ENCODE data around the gene SLC13A5. TPM values are rescaled to one million over a fixed set of nuclear protein-coding genes. Genes with fewer than 3 reads are reported as not detected.

SLC13A5 gene
- total and polyA plus RNA-seq, 5 donors from 2014 or later, result not detected

DNA sequence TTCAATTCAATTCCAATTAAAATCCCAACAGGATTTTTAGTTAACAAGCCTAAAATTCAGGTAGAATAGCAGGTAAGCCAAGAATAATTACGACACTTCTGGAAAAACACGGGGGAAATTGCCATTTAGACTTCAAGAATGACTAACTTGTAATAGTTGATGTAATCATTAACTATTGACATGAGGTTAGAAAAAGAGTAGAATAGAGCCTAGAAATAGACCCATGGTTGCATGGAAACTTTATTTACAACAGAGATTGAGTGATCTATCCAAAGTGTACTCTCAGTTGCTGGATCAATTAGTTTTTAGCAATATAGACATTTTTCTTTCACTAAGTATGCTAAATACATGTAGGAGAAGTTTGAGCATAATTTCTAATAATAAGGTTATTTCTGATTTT, 3.6 kb upstream of the SLC13A5 start:
- Mint-ChIP-seq H3K27ac (no peak overlapping the region), H3K9me3 (peaks cover 0 to 9% (median 0%) of the 10 kb centered on the region in 7 donors), H3K27me3 (peaks cover 40% of the 10 kb centered on the region), H3K4me3 (no peak overlapping the region), H3K4me1 (peaks cover 0 to 20% (median 5%) of the 10 kb centered on the region in 4 donors), H3K36me3 (no peaks in the 10 kb centered on the region)
- H3K4me3 ChIP-seq (ENCODE audit: low read depth, low read length), result no peak overlapping the region
- ATAC-seq (ENCODE audit: low read depth in 2 of 2), result no peak
- no peaks in the 10 kb centered on the region for H3K27me3 ChIP-seq (ENCODE audit: control insufficient read depth, insufficient read depth, low read length)
- no peak for DNase-seq
- no peaks in the 10 kb centered on the region for H3K36me3 ChIP-seq (ENCODE audit: control insufficient read depth, insufficient read depth, low read length)
- peaks cover 9% of the 10 kb centered on the region for H3K4me1 ChIP-seq (ENCODE audit: control insufficient read depth, insufficient read depth, low read length, poor library complexity, severe bottlenecking)
- no peaks in the 10 kb centered on the region for H3K9me3 ChIP-seq (ENCODE audit: control insufficient read depth in 2 of 2, low read length in 2 of 2)
- no peak overlapping the region for H3K27ac ChIP-seq (ENCODE audit: insufficient read depth, low read length, poor library complexity, severe bottlenecking)

DNA sequence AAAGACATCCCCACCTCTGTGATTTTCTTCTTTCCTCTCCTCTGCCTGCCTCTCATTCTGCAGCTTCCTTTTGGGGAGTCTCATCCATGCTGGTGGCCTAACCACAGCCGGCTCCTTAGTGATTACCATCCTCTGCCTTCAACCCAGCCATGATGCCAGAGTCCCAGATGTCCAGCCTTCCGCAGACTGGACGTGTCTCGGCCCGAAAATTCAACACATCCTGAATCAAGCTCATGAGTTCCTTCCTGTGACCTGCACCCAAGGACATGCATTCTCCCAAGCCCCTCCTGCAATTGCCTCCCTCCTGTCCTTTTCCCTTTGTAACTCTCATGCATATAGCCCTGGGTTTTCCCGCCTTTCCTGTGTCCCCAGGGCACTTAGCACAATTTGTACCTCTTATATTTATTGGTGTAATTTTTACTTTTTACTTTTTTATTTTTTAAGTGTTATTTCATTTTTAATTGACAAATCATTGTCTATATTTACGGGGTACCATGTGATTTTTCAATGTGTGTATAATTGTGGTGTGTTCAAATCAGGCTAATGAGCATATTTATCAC, 1.2 kb upstream of the SLC13A5 start:
- Mint-ChIP-seq H3K27me3 (peaks cover 38% of the 10 kb centered on the region), H3K27ac (no peak overlapping the region), H3K4me1 (peaks cover 0 to 20% (median 5%) of the 10 kb centered on the region in 4 donors), H3K36me3 (no peaks in the 10 kb centered on the region), H3K4me3 (peak overlapping the region in 1 of 4 donors; percentile 21), H3K9me3 (peaks cover 0 to 9% (median 0%) of the 10 kb centered on the region in 7 donors)
- no peaks in the 10 kb centered on the region for H3K27me3 ChIP-seq (ENCODE audit: control insufficient read depth, insufficient read depth, low read length)
- no peak for ATAC-seq (ENCODE audit: low read depth in 2 of 2)
- H3K9me3 ChIP-seq (ENCODE audit: control insufficient read depth in 2 of 2, low read length in 2 of 2), result no peaks in the 10 kb centered on the region
- H3K4me3 ChIP-seq (ENCODE audit: low read depth, low read length), result no peak overlapping the region
- H3K4me1 ChIP-seq (ENCODE audit: control insufficient read depth, insufficient read depth, low read length, poor library complexity, severe bottlenecking), result peaks cover 9% of the 10 kb centered on the region
- H3K27ac ChIP-seq (ENCODE audit: insufficient read depth, low read length, poor library complexity, severe bottlenecking), result no peak overlapping the region
- DNase-seq, result no peak
- H3K36me3 ChIP-seq (ENCODE audit: control insufficient read depth, insufficient read depth, low read length), result no peaks in the 10 kb centered on the region

DNA sequence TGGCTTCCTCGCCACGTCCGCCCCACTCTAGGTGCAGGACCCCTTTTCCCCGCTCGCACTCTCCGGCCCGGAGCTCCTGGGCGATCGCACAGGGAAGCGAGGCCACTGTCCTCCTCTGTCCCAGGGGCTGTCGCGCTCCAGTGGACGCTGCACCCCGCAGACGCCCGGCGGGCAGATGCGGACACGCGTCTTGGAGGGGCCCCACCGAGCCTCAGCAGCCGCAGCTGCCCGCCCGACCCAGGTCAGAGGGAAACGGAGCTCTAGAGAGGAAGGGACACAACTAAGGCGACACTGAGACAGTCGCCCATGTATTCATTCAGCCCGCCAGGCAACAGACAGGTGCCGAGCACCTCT, 726 bp upstream of the SLC13A5 start:
- Mint-ChIP-seq H3K27me3 (peaks cover 36% of the 10 kb centered on the region), H3K9me3 (peaks cover 0 to 9% (median 0%) of the 10 kb centered on the region in 7 donors), H3K27ac (no peak overlapping the region), H3K36me3 (no peaks in the 10 kb centered on the region), H3K4me1 (peaks cover 0 to 20% (median 5%) of the 10 kb centered on the region in 4 donors), H3K4me3 (peak overlapping the region in 1 of 4 donors; percentile 21)
- Histone ChIP-seq H3K4me3 (ENCODE audit: low read depth, low read length) (no peak overlapping the region), H3K4me1 (ENCODE audit: control insufficient read depth, insufficient read depth, low read length, poor library complexity, severe bottlenecking) (peaks cover 9% of the 10 kb centered on the region), H3K27ac (ENCODE audit: insufficient read depth, low read length, poor library complexity, severe bottlenecking) (no peak overlapping the region), H3K27me3 (ENCODE audit: control insufficient read depth, insufficient read depth, low read length) (no peaks in the 10 kb centered on the region), H3K36me3 (ENCODE audit: control insufficient read depth, insufficient read depth, low read length) (no peaks in the 10 kb centered on the region), H3K9me3 (ENCODE audit: control insufficient read depth in 2 of 2, low read length in 2 of 2) (no peaks in the 10 kb centered on the region)
- DNase-seq, result no peak
- no peak for ATAC-seq (ENCODE audit: low read depth in 2 of 2)

DNA sequence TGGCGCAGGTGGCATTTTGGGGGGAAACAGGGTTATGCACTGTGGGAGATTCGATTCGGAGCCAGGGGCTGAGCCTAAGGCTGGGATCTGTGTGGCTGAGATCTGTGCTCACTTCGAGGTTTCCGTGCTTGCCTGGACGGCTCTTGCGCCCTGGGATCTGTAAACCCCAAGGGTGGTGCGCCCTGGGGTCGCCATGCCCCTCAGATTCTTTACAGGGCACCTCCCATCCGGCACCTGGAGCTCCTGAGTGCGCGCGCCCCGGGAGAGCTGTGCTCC, 377 bp downstream of the SLC13A5 start:
- H3K4me3 ChIP-seq (ENCODE audit: low read depth, low read length), result no peak overlapping the region
- Mint-ChIP-seq H3K27ac (no peak overlapping the region), H3K9me3 (peaks cover 0 to 9% (median 0%) of the 10 kb centered on the region in 7 donors), H3K36me3 (no peaks in the 10 kb centered on the region), H3K27me3 (peaks cover 47% of the 10 kb centered on the region), H3K4me1 (peaks cover 0 to 20% (median 5%) of the 10 kb centered on the region in 4 donors), H3K4me3 (peak overlapping the region in 2 of 4 donors; percentile 29 to 72)
- H3K4me1 ChIP-seq (ENCODE audit: control insufficient read depth, insufficient read depth, low read length, poor library complexity, severe bottlenecking), result peaks cover 9% of the 10 kb centered on the region
- DNase-seq (no peak), ATAC-seq (ENCODE audit: low read depth in 2 of 2) (no peak)
- no peaks in the 10 kb centered on the region for H3K36me3 ChIP-seq (ENCODE audit: control insufficient read depth, insufficient read depth, low read length)
- H3K27ac ChIP-seq (ENCODE audit: insufficient read depth, low read length, poor library complexity, severe bottlenecking), result no peak overlapping the region
- H3K9me3 ChIP-seq (ENCODE audit: control insufficient read depth in 2 of 2, low read length in 2 of 2), result no peaks in the 10 kb centered on the region
- H3K27me3 ChIP-seq (ENCODE audit: control insufficient read depth, insufficient read depth, low read length), result no peaks in the 10 kb centered on the region

DNA sequence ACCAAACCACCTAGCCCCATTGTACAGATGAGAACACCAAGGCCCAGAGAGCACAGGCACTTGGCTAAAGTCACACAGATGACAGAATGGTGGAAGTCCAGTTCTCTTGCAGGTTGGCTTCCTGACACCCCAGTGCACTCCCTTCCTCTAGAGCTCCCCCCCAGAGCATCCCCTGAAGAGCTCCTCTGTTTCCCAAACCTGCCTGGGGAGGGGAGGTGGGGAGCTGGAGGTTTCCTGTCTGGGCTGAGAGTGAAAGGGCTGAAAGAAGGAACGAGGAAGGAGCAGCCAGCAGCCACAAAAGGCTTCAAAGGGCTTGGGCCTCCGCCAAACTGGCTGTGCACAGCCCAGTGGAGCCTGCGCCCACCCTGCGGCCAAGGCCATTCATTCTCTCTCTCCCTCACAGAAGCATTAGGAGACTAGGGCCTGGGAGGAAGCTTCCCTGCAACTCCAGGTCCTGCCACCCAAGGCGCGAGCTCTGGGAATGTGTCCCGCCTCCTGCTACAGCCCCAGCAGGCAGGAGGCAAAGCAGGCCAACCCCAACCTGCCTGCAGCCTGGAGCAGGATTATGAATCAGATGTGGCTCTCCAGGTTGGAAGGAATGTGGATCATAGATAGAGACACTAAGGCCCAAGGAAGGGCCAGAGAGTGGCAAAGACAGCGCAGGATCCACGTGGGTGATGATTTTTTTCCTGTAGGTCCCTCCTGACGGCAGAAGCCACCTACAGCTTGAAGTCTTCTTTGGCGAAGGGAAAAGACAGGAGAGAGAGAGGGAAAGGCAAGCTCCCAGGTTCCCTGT, 913 bp downstream of the SLC13A5 start:
- no peak for DNase-seq
- no peak for ATAC-seq (ENCODE audit: low read depth in 2 of 2)
- peaks cover 0 to 9% (median 0%) of the 10 kb centered on the region in 7 donors for H3K9me3 Mint-ChIP-seq
- peaks cover 9% of the 10 kb centered on the region for H3K4me1 ChIP-seq (ENCODE audit: control insufficient read depth, insufficient read depth, low read length, poor library complexity, severe bottlenecking)
- no peaks in the 10 kb centered on the region for H3K9me3 ChIP-seq (ENCODE audit: control insufficient read depth in 2 of 2, low read length in 2 of 2)
- no peak overlapping the region for H3K4me3 ChIP-seq (ENCODE audit: low read depth, low read length)
- H3K4me3 Mint-ChIP-seq, result peak overlapping the region in 2 of 4 donors; percentile 29 to 72
- no peaks in the 10 kb centered on the region for H3K36me3 ChIP-seq (ENCODE audit: control insufficient read depth, insufficient read depth, low read length)
- H3K27me3 ChIP-seq (ENCODE audit: control insufficient read depth, insufficient read depth, low read length), result no peaks in the 10 kb centered on the region
- H3K27ac Mint-ChIP-seq, result no peak overlapping the region
- peaks cover 0 to 20% (median 5%) of the 10 kb centered on the region in 4 donors for H3K4me1 Mint-ChIP-seq
- H3K27ac ChIP-seq (ENCODE audit: insufficient read depth, low read length, poor library complexity, severe bottlenecking), result no peak overlapping the region
- H3K36me3 Mint-ChIP-seq, result no peaks in the 10 kb centered on the region
- H3K27me3 Mint-ChIP-seq, result peaks cover 51% of the 10 kb centered on the region

GRCh38 chr17:6711681-6712057, 1.5 kb downstream of the SLC13A5 start:
- Mint-ChIP-seq H3K4me3 (no peak overlapping the region), H3K4me1 (peaks cover 0 to 20% (median 5%) of the 10 kb centered on the region in 4 donors), H3K27ac (no peak overlapping the region), H3K9me3 (peaks cover 0 to 9% (median 0%) of the 10 kb centered on the region in 7 donors), H3K27me3 (peaks cover 51% of the 10 kb centered on the region), H3K36me3 (no peaks in the 10 kb centered on the region)
- Histone ChIP-seq H3K27ac (ENCODE audit: insufficient read depth, low read length, poor library complexity, severe bottlenecking) (no peak overlapping the region), H3K4me1 (ENCODE audit: control insufficient read depth, insufficient read depth, low read length, poor library complexity, severe bottlenecking) (peaks cover 9% of the 10 kb centered on the region), H3K9me3 (ENCODE audit: control insufficient read depth in 2 of 2, low read length in 2 of 2) (no peaks in the 10 kb centered on the region), H3K4me3 (ENCODE audit: low read depth, low read length) (no peak overlapping the region), H3K27me3 (ENCODE audit: control insufficient read depth, insufficient read depth, low read length) (peaks cover under 1% of the 10 kb centered on the region), H3K36me3 (ENCODE audit: control insufficient read depth, insufficient read depth, low read length) (no peaks in the 10 kb centered on the region)
- no peak for DNase-seq
- ATAC-seq (ENCODE audit: low read depth in 2 of 2), result no peak

DNA sequence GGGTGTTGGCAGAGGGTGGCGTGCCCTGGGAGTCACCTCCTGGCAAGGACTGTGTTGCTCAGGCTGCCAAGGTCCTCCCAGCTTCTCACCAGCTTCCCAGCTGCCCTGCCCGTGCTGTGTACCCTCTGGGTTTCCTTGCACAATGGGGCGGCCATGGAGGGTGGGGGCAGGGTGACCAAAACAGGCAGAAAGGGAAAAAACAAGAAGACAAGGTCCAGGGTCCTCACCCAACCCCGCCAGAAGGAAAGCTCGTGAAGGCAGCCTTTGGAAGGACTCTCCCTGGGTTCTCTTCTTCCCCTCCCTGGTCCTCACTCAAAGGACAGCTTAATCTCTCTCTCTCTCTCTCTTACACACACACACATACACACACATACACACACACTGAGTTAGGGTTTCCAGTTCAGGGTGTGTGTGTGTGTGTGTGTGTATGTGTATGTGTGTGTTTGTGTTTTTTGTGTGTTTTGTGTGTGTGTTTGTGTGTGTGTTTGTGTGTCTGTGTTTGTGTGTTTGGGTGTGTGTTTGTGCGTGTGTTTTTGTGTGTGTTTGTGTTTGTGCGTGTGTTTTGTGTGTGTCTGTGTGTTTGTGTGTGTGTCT, 2.0 kb downstream of the SLC13A5 start:
- DNase-seq, result no peak
- H3K36me3 ChIP-seq (ENCODE audit: control insufficient read depth, insufficient read depth, low read length), result no peaks in the 10 kb centered on the region
- H3K36me3 Mint-ChIP-seq, result no peaks in the 10 kb centered on the region
- H3K27ac Mint-ChIP-seq, result no peak overlapping the region
- H3K27ac ChIP-seq (ENCODE audit: insufficient read depth, low read length, poor library complexity, severe bottlenecking), result no peak overlapping the region
- peaks cover 51% of the 10 kb centered on the region for H3K27me3 Mint-ChIP-seq
- H3K9me3 Mint-ChIP-seq, result peaks cover 0 to 8% (median 0%) of the 10 kb centered on the region in 7 donors
- no peak overlapping the region for H3K4me3 Mint-ChIP-seq
- H3K4me1 Mint-ChIP-seq, result peaks cover 0 to 20% (median 5%) of the 10 kb centered on the region in 4 donors
- H3K4me1 ChIP-seq (ENCODE audit: control insufficient read depth, insufficient read depth, low read length, poor library complexity, severe bottlenecking), result peaks cover 9% of the 10 kb centered on the region
- no peak for ATAC-seq (ENCODE audit: low read depth in 2 of 2)
- H3K4me3 ChIP-seq (ENCODE audit: low read depth, low read length), result no peak overlapping the region
- H3K9me3 ChIP-seq (ENCODE audit: control insufficient read depth in 2 of 2, low read length in 2 of 2), result no peaks in the 10 kb centered on the region
- H3K27me3 ChIP-seq (ENCODE audit: control insufficient read depth, insufficient read depth, low read length), result peaks cover 3% of the 10 kb centered on the region
